Activated naive CD8-positive, alpha-beta T cell treated with anti-CD3 and anti-CD28 coated beads, Interleukin-2, amount 50 U/mL, for 24 hours (primary cell): ENCODE results near the gene HOXD4.

Experiments
- ATAC-seq: fragments of 150-1000 bp; cut with Tn5 transposase; one replicate; pipeline ENCODE4 v1.10.0; 2021
- DNase-seq: peaks from one replicate; pipeline ENCODE4 v3.0.0; 2021
- H3K27ac Mint-ChIP-seq: one replicate; pipeline ENCODE4 v1.8.0; 2021; ENCODE audit warnings: mild to moderate bottlenecking, mixed read lengths
- H3K27me3 Mint-ChIP-seq: one replicate; pipeline ENCODE4 v1.8.0; 2021; ENCODE audit warnings: mixed read lengths
- H3K36me3 Mint-ChIP-seq: one replicate; pipeline ENCODE4 v1.8.0; 2021; ENCODE audit warnings: low read depth, mixed read lengths
- H3K4me1 Mint-ChIP-seq: one replicate; pipeline ENCODE4 v1.8.0; 2021; ENCODE audit warnings: mixed read lengths
- H3K4me3 Mint-ChIP-seq: one replicate; pipeline ENCODE4 v1.8.0; 2021; ENCODE audit warnings: mild to moderate bottlenecking, moderate library complexity, mixed read lengths
- H3K9me3 Mint-ChIP-seq: one replicate; pipeline ENCODE4 v1.8.0; 2021; ENCODE audit warnings: mixed read lengths

Gene HOXD4

DNA sequence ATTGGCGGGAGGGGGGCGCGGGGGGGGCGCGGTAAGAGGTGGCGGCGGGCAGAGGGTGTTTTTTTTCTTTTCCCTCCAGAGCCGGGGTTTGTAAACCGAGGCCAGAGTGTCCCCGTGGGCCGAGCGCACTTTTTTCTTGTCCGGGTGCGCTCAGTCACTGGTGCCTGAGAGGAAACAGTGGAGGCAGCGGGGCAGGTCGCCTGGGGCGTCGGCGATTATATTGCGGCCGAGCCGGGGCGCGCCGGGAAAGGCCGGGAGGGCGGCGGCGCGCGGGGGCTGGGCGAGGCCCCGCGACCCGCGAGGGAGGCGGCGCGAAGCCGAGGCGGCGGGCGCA, 21.6 kb upstream of the HOXD4 start:
- Mint-ChIP-seq H3K9me3 (no peaks in the 10 kb centered on the region), H3K4me1 (peaks cover 35% of the 10 kb centered on the region), H3K4me3 (peak overlapping the region; percentile 11), H3K36me3 (no peaks in the 10 kb centered on the region), H3K27ac (no peak overlapping the region), H3K27me3 (peaks cover 81% of the 10 kb centered on the region)
- ATAC-seq (no peak), DNase-seq (no peak)

DNA sequence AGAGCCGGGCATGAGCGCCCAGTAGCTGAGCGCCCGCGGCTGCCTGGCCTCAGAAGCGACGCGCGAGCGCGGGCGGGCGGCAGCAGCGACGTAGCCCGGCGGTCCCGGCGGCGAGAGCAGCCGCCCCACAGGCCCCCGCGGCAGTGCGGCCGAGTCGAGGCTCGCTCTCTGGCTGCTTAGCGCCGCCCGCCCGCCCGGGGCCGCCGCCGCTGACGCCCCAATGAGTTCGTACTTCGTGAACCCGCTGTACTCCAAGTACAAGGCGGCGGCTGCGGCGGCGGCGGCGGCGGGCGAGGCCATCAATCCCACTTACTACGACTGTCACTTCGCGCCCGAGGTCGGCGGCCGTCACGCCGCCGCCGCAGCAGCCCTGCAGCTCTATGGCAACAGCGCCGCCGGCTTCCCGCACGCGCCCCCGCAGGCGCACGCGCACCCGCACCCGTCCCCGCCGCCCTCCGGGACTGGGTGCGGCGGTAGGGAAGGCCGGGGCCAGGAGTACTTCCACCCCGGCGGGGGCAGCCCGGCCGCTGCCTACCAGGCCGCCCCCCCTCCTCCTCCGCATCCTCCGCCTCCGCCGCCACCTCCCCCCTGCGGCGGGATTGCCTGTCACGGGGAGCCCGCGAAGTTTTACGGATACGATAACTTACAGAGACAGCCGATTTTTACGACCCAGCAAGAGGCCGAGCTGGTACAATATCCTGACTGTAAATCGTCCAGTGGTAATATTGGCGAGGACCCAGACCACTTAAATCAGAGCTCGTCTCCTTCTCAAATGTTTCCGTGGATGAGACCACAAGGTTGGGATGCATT, 21.0 kb upstream of the HOXD4 start:
- H3K9me3 Mint-ChIP-seq: peaks cover under 1% of the 10 kb centered on the region
- H3K27me3 Mint-ChIP-seq: peaks cover 84% of the 10 kb centered on the region
- peak overlapping the region; percentile 48 for H3K4me3 Mint-ChIP-seq
- DNase-seq (peak; percentile 29), ATAC-seq (peak; percentile 20)
- H3K36me3 Mint-ChIP-seq: no peaks in the 10 kb centered on the region
- H3K27ac Mint-ChIP-seq: peak overlapping the region; percentile 77
- peaks cover 36% of the 10 kb centered on the region for H3K4me1 Mint-ChIP-seq

DNA sequence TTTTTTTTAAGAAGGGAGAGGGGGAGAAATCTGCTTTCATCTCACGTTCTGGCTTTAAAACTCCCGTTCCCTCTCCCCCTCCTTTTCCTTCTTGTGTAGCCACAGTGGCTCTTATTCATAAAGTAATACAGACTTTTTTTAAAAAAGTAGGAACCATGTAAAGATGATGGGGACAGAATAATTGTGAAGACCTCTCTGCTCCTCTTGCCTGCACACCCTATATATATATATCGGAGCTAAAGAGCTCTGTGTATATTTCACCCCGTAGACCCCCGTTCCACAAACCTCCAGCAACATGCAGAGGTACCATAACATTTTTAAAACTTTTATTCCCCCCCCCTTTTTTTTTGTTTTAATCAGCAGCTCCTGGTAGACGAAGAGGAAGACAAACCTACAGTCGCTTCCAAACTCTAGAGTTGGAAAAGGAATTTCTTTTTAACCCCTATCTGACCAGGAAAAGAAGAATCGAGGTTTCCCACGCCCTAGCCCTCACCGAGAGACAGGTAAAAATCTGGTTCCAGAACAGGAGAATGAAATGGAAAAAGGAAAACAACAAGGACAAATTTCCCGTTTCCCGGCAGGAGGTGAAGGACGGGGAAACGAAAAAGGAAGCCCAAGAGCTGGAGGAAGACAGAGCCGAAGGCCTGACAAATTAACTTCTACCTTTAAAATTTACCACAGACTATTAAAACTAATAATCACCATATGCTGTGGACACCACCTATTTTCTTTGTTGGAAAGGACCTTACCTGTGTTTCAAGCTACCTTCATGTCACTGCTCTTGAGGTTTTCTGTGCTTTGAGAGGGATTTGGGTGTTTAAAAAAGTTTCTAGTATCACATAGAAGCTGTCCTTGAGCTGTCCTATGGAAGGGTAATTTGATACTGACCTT, 20.1 kb upstream of the HOXD4 start:
- H3K4me1 Mint-ChIP-seq: peaks cover 41% of the 10 kb centered on the region
- H3K27ac Mint-ChIP-seq: peak overlapping the region; percentile 77

DNA sequence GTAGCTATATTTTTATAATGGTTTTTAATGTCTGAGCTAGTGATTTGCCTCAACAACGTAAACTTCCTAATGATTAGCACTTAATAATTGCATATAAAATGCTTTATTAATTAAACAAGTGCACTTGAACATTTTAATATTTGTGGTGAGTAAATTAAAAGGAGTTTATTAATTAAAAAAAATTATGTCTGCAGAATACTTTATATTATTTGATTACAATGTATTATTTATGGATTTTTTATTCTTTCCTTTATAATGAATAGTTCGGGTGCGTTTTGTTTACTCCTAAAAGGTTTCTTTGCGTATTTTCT, 19.5 kb upstream of the HOXD4 start:
- Mint-ChIP-seq H3K9me3 (peaks cover 4% of the 10 kb centered on the region), H3K4me1 (peaks cover 41% of the 10 kb centered on the region), H3K27ac (no peak overlapping the region), H3K36me3 (no peaks in the 10 kb centered on the region), H3K4me3 (peak overlapping the region; percentile 78), H3K27me3 (peaks cover 82% of the 10 kb centered on the region)
- DNase-seq (no peak), ATAC-seq (no peak)

More for the DNA sequence above, 20.1 kb upstream of the HOXD4 start:
- ATAC-seq (no peak), DNase-seq (no peak)
- Mint-ChIP-seq H3K9me3 (peaks cover 4% of the 10 kb centered on the region), H3K36me3 (no peaks in the 10 kb centered on the region), H3K27me3 (peaks cover 84% of the 10 kb centered on the region), H3K4me3 (peak overlapping the region; percentile 48)

DNA sequence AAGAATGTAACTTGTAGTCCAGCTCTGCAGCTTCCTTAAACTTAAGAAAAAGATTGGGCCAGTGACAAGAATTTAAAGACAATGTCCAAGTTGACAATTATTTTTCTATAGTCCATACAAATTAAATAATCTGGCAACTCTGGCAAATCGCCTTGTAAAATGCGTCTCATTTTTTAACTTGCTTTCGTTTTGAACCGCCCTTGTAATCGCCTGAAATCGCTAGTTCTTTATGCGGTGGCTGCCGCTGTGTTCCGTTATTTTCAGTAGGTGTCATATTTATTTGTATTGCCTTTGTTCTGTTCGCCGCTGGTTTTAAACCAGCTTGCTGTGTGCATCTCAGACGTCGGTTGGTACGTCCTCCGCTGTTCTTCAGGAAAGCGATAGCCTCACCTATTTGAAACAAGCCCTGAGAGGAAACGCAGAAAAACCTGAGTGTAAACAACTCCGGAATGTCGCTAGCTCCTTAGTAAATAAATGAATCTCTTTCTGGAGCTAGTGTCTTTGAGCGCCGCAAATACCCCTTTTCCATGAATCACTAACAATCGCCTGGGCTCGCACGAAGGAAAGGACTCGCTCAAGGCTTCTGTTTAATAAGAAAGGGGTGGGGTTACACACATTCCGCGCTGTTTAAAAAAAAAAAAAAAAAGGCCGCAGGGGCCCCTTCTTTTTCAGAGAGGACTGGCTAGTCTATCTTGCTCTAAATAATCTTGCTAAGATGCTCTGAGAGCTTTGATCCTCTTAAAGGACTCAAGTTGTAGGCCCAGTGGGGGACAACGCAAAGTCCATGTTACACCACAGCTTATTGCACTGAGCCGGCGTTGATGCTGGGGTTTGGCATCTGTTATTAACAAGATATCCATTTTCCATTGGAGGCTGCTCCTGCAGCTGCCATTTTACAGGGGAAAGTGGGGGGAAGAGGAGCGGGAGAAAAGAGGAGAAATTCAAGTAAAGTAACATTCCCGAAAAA, 18.9 kb upstream of the HOXD4 start:
- ATAC-seq: no peak
- no peaks in the 10 kb centered on the region for H3K36me3 Mint-ChIP-seq
- H3K27me3 Mint-ChIP-seq: peaks cover 81% of the 10 kb centered on the region
- H3K9me3 Mint-ChIP-seq: peaks cover 4% of the 10 kb centered on the region
- DNase-seq: no peak
- peaks cover 38% of the 10 kb centered on the region for H3K4me1 Mint-ChIP-seq
- H3K27ac Mint-ChIP-seq: peak overlapping the region; percentile 64
- H3K4me3 Mint-ChIP-seq: peak overlapping the region; percentile 78

DNA sequence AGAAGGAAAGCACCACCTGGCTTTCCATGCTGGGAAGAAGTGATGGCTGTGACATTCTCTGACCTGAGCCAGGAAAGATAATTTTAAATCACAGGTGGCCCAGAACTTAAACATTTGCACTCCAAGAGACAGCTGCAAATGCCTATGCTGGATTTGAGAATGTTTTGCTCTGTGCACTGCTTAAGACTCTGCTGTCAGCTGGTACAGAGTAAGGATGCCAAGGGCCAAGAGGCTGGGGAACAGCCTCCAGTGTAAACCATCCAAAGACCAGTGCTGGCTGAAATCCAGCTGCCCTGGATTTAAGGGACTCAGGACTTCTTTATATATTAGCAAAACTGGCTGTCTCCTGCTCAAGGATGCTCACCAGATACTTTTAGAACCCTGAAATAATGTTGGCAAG, 18.0 kb upstream of the HOXD4 start:
- Mint-ChIP-seq H3K27ac (no peak overlapping the region), H3K4me1 (peaks cover 32% of the 10 kb centered on the region), H3K4me3 (no peak overlapping the region), H3K36me3 (peaks cover 2% of the 10 kb centered on the region), H3K27me3 (peaks cover 81% of the 10 kb centered on the region), H3K9me3 (peaks cover 6% of the 10 kb centered on the region)
- DNase-seq (no peak), ATAC-seq (no peak)

DNA sequence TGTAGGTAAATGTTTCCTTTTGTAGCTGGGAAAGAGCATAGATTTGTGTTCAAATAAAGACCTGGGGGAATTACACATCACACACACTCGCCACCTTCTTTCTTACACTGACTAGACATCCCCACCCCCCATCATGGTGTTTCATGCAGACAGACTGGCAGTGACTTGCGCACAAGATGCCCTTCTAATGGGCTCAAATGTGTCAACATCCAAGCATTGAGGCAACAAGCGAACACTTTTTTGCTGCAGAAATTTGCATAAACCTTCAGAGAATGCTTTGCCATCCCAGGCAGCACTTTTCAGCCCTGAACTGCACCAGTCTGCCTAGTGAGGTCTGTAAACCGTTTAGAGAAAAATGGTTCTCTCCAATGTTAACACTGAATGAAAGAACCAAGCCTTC, 17.3 kb upstream of the HOXD4 start:
- ATAC-seq (no peak), DNase-seq (no peak)
- Mint-ChIP-seq H3K36me3 (peaks cover 4% of the 10 kb centered on the region), H3K9me3 (peaks cover 8% of the 10 kb centered on the region), H3K4me1 (peaks cover 31% of the 10 kb centered on the region), H3K4me3 (no peak overlapping the region), H3K27me3 (peaks cover 81% of the 10 kb centered on the region), H3K27ac (no peak overlapping the region)

DNA sequence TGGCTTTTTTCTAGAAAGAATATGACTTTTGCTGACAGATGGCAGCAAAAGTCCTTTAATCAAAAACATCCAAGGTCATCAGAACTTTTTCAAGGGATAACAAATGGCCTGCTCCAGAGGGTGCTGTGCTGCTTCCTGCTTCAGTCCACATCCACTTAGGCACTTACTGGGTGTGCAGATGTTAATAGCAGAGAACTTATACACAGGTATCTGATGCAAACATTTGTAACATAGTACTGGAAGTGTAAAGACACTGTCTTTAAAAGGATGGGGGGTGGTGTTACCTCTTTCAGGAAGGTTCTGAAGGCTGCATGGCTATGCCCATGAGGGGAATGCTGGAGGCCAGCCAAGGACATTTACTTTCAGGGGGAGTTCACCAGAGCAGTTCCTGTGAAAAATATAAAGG, 16.3 kb upstream of the HOXD4 start:
- H3K9me3 Mint-ChIP-seq: peaks cover 8% of the 10 kb centered on the region
- no peak overlapping the region for H3K27ac Mint-ChIP-seq
- peaks cover 34% of the 10 kb centered on the region for H3K4me1 Mint-ChIP-seq
- peaks cover 86% of the 10 kb centered on the region for H3K27me3 Mint-ChIP-seq
- H3K36me3 Mint-ChIP-seq: peaks cover 6% of the 10 kb centered on the region
- H3K4me3 Mint-ChIP-seq: no peak overlapping the region
- ATAC-seq (no peak), DNase-seq (no peak)

DNA sequence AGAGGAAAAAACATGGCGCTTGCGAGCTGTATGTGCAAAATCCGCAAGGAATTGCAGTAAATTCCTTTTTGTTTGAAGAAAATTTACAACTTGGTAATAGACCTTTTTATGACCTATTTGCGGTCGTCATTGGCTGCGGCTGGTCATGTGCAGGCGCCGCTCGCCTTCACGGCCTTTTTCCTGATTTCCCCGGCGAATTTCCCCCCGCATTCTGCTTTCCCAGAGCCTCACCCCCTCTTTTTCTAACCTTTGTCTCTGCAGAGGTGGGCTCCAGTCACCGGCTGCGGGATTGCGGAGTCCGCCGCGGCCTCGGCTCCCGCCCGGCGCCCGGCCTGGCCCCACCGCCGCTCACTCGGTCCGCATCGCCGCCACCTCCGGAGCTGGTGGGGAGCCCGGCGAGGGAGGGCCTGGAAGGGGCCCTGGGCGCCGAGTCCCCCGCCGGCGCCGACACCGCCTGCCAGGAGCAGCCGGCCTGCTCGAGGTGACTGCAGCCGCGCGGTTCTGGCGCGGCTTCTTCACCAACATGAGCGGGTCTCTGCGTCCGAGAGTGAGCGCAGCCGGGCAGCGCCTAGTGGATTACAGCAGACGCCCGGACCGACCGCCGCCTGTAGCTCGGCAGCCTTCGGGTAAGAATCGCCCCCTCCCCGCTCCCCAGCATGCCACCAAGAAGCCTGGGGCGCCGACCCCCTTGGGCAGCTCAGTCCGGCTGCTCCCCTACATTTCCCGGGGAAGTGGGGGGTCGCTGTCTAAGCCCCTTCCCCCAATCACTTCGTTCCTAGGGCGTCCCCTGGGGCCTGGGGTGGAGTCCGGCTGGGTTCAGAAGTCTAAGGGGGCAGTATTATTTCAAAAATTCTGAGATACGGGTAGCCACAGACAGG, 14.7 kb upstream of the HOXD4 start:
- Mint-ChIP-seq H3K4me3 (no peak overlapping the region), H3K36me3 (peaks cover 6% of the 10 kb centered on the region), H3K27me3 (peaks cover 86% of the 10 kb centered on the region), H3K4me1 (peaks cover 31% of the 10 kb centered on the region), H3K27ac (no peak overlapping the region), H3K9me3 (peaks cover 8% of the 10 kb centered on the region)
- ATAC-seq (no peak), DNase-seq (no peak)

DNA sequence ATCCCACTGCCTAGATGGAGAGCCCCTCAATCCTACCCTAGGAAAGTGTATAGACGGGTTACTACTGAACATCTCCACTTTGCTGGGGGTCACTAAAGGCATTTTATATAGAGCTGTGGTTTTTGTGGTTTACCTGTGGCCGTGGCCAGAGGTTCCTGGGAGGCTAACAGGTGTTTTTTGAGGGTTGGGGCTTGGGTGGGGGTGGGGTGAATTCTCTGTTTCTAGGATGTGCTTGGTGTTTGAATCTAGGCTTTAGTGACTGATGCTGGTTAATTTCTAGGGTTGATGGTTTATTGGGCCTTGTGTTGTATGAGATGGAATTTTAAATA, 14.1 kb upstream of the HOXD4 start:
- no peak overlapping the region for H3K27ac Mint-ChIP-seq
- H3K36me3 Mint-ChIP-seq: peaks cover 6% of the 10 kb centered on the region
- H3K4me1 Mint-ChIP-seq: peaks cover 29% of the 10 kb centered on the region
- peaks cover 8% of the 10 kb centered on the region for H3K9me3 Mint-ChIP-seq
- DNase-seq (no peak), ATAC-seq (no peak)
- H3K27me3 Mint-ChIP-seq: peaks cover 85% of the 10 kb centered on the region
- no peak overlapping the region for H3K4me3 Mint-ChIP-seq

DNA sequence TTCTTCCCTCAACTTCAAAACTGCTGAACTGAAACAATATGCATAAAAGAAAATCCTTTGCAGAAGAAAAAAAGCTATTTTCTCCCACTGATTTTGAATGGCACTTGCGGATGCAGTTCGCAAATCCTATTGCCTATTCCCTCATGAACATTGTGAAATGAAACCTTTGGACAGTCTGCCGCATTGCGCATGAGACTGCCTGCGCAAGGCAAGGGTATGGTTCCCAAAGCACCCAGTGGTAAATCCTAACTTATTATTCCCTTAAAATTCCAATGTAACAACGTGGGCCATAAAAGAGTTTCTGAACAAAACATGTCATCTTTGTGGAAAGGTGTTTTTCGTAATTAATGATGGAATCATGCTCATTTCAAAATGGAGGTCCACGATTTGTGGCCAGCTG, 13.4 kb upstream of the HOXD4 start:
- Mint-ChIP-seq H3K9me3 (peaks cover 8% of the 10 kb centered on the region), H3K36me3 (peaks cover 6% of the 10 kb centered on the region), H3K27me3 (peaks cover 82% of the 10 kb centered on the region), H3K4me1 (peaks cover 25% of the 10 kb centered on the region), H3K4me3 (no peak overlapping the region), H3K27ac (no peak overlapping the region)
- ATAC-seq: no peak
- no peak for DNase-seq

DNA sequence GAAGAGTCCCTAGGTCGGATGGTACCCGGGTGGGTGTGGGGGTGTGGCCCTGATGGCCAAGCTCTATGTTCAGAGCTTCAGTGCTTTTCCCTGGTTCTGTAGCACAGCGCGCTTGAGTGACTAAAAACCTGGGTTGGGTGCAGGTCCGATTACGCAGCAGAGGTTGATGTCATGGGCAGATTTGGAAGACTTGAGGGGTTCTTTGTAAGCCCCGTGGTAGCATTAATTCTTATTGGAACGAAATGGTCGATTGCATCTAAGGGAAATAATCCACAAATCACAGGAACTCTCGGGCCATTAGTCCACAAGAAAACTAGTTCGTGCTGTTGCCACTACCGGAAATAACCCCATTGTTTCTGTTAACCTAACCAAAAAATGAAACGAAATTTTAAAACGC, 12.8 kb upstream of the HOXD4 start:
- Mint-ChIP-seq H3K27me3 (peaks cover 82% of the 10 kb centered on the region), H3K36me3 (peaks cover 6% of the 10 kb centered on the region), H3K4me3 (no peak overlapping the region), H3K9me3 (peaks cover 8% of the 10 kb centered on the region), H3K4me1 (peaks cover 25% of the 10 kb centered on the region), H3K27ac (peak overlapping the region; percentile 72)
- DNase-seq (no peak), ATAC-seq (no peak)

DNA sequence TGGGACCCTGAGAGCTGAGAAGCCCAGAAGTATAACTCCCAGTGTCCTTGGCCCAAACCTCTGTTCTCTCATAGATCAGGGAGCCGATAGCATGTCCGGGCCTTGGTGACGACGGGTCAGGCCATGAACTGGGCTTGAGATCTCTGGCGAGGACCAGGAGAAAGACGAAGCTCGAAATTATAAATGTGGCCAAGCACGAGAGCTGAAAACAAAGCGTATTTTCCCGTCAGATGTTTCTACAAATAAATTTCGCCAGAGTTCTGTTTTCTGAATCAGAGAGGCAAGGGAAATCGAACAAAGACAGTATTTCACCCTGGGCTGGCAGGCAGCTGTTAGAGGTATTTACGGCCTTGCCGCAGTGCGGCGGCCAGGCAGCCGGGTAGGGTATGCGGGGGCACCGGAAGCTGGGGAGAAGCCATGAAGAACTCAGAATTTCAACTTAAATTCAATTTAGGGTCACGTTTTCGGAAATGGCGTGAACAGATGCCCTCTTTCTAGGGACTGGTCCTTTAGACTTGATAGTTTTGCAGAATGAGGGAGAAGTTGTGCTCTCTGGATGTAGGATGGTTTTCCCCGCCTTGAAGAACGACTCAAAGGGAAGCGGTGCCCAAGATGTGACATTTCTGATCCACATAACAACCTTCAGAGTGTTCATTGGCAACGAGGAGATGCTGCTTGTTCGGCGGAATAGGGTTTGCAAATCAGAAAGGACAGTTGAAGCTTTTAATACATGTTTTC, 12.3 kb upstream of the HOXD4 start:
- no peak for DNase-seq
- peaks cover 8% of the 10 kb centered on the region for H3K9me3 Mint-ChIP-seq
- H3K27me3 Mint-ChIP-seq: peaks cover 82% of the 10 kb centered on the region
- H3K4me1 Mint-ChIP-seq: peaks cover 25% of the 10 kb centered on the region
- no peak overlapping the region for H3K27ac Mint-ChIP-seq
- peaks cover 6% of the 10 kb centered on the region for H3K36me3 Mint-ChIP-seq
- no peak overlapping the region for H3K4me3 Mint-ChIP-seq
- ATAC-seq: no peak
